ENCODE results near the gene ROR2. TPM values are rescaled to one million over a fixed set of nuclear protein-coding genes. Genes with fewer than 3 reads are reported as not detected.

The ROR2 gene
- total RNA-seq, 4 donors from 2014 or later = 1.8 to 4.2 (median 2.7) TPM

- WGBS, 2 donors = 89 to 91% methylated on average over 3 of the region's 3 CpGs
- TF ChIP-seq, protein P1, sequence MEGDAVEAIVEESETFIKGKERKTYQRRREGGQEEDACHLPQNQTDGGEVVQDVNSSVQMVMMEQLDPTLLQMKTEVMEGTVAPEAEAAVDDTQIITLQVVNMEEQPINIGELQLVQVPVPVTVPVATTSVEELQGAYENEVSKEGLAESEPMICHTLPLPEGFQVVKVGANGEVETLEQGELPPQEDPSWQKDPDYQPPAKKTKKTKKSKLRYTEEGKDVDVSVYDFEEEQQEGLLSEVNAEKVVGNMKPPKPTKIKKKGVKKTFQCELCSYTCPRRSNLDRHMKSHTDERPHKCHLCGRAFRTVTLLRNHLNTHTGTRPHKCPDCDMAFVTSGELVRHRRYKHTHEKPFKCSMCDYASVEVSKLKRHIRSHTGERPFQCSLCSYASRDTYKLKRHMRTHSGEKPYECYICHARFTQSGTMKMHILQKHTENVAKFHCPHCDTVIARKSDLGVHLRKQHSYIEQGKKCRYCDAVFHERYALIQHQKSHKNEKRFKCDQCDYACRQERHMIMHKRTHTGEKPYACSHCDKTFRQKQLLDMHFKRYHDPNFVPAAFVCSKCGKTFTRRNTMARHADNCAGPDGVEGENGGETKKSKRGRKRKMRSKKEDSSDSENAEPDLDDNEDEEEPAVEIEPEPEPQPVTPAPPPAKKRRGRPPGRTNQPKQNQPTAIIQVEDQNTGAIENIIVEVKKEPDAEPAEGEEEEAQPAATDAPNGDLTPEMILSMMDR (IDR thresholded peaks at IDR 0.05) = no peak
- Histone ChIP-seq H3K4me1 (no peaks in the 10 kb centered on the region), H3K9me3 (no peaks in the 10 kb centered on the region), H3K27ac (no peak overlapping the region), H3K4me3 (no peak overlapping the region), H3K36me3 (no peaks in the 10 kb centered on the region), H3K27me3 (no peaks in the 10 kb centered on the region)
- no peak for DNase-seq (ENCODE audit: low spot score in 2 of 2)
These were observed 66.5 kb downstream of the ROR2 start for GRCh38 chr9:91883503-91883902.

DNA sequence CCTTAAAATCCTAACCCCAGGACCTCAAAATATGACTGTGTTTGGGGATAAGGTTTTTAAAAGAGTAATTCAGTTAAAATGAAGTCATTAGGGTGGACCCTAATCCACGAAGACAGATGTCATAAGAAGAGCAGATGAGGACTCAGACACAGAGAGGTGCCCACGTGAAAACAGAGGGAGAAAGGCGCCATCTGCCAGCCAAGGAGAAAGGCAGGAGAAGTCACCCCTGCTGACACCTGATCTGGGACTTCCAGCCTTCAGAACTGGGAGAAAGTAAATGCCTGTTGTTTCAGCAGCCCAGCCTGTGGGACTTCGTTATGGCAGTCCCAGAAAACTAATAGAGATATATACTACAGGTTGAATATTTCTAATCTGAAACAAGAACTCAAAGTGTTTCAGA lies 67.4 kb downstream of the ROR2 start:
- DNase-seq (ENCODE audit: low spot score in 2 of 2) = no peak
- WGBS, 2 donors = 88 to 92% methylated on average over 4 of the region's 4 CpGs
- TF ChIP-seq, protein P1 (IDR thresholded peaks at IDR 0.05) = no peak
- TF ChIP-seq POLR2A (IDR thresholded peaks at IDR 0.05) (no peak), EP300 (IDR thresholded peaks at IDR 0.05) (no peak)
- Histone ChIP-seq H3K4me3 (no peak overlapping the region), H3K27me3 (no peaks in the 10 kb centered on the region), H3K9me3 (no peaks in the 10 kb centered on the region), H3K36me3 (no peaks in the 10 kb centered on the region), H3K27ac (no peak overlapping the region), H3K4me1 (no peaks in the 10 kb centered on the region)

DNA sequence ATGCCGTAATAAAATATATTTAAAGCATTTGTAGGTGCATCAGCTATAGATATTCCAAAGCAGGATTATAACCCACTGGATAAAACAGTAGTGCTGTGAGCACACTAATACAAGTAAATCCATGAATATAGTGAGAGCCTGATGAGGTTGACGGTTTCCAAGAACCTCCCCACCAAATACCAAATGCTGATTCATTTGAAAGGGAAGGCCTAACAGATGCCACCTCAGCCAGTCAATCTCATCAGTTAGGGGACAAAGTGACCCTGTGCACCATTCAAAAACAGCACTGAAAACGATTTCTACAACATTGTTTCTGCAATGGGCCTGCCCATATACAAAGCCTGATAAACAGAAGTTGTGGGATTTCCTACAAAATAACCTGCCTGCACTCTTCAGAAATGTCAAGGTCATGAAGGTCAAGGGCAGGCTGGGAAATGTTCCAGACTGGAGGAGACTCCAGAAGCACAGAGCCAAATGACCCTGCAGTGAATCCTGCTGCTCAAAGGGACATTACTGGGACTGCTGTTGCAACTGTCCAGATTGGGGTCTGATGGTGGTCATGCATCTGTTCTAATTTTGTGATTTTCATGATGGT lies 69.6 kb downstream of the ROR2 start:
- H3K36me3 ChIP-seq = no peaks in the 10 kb centered on the region
- H3K27ac ChIP-seq = no peak overlapping the region
- TF ChIP-seq, protein P1 (IDR thresholded peaks at IDR 0.05) = no peak
- no peak for TF ChIP-seq POLR2A (IDR thresholded peaks at IDR 0.05)
- DNase-seq (ENCODE audit: low spot score in 2 of 2) = no peak
- no peaks in the 10 kb centered on the region for H3K4me1 ChIP-seq
- no peaks in the 10 kb centered on the region for H3K9me3 ChIP-seq
- no peaks in the 10 kb centered on the region for H3K27me3 ChIP-seq
- 57 to 66% methylated on average over 3 of the region's 3 CpGs for whole genome bisulfite sequencing, 2 donors
- no peak overlapping the region for H3K4me3 ChIP-seq

- H3K27ac ChIP-seq = no peak overlapping the region
- 93 to 98% methylated on average over 1 of the region's 1 CpG for WGBS, 2 donors
- DNase-seq (ENCODE audit: low spot score in 2 of 2) = no peak
- TF ChIP-seq, protein P1 (IDR thresholded peaks at IDR 0.05) = no peak
- TF ChIP-seq EP300 (IDR thresholded peaks at IDR 0.05) (no peak), POLR2A (IDR thresholded peaks at IDR 0.05) (no peak)
- H3K27me3 ChIP-seq = no peaks in the 10 kb centered on the region
- no peaks in the 10 kb centered on the region for H3K4me1 ChIP-seq
- H3K9me3 ChIP-seq = no peaks in the 10 kb centered on the region
- H3K4me3 ChIP-seq = no peak overlapping the region
- H3K36me3 ChIP-seq = no peaks in the 10 kb centered on the region
These were observed 70.8 kb downstream of the ROR2 start for GRCh38 chr9:91879231-91879630.

GRCh38 chr9:91873637-91874051 lies 76.4 kb downstream of the ROR2 start:
- TF ChIP-seq EP300 (IDR thresholded peaks at IDR 0.05) (no peak), POLR2A (IDR thresholded peaks at IDR 0.05) (no peak)
- TF ChIP-seq, protein P1 (IDR thresholded peaks at IDR 0.05) = no peak
- 80% methylated on average over 6 of the region's 6 CpGs for WGBS, 2 donors
- Histone ChIP-seq H3K4me1 (no peaks in the 10 kb centered on the region), H3K27ac (no peak overlapping the region), H3K27me3 (no peaks in the 10 kb centered on the region), H3K9me3 (no peaks in the 10 kb centered on the region), H3K4me3 (no peak overlapping the region), H3K36me3 (no peaks in the 10 kb centered on the region)
- DNase-seq (ENCODE audit: low spot score in 2 of 2) = no peak
